Fibroblast of skin of back (primary cell): ENCODE data around the gene APPL2.

ENCODE experiments used
- DNase-seq: peaks from one replicate; pipeline ENCODE4 v3.0.0-alpha.2; 2013

The APPL2 gene

GRCh38 chr12:105221583-105222283 lies 14.2 kb downstream of the APPL2 start:
- no peak for DNase-seq

- no peak for DNase-seq
Observed at GRCh38 chr12:105220929-105221290, 15.1 kb downstream of the APPL2 start.

GRCh38 chr12:105220150-105220928 lies 15.6 kb downstream of the APPL2 start:
- no peak for DNase-seq

- no peak for DNase-seq
Observed at GRCh38 chr12:105219261-105220028, 16.5 kb downstream of the APPL2 start.

- DNase-seq: peak; percentile 54
Observed at GRCh38 chr12:105218434-105218833, 17.5 kb downstream of the APPL2 start.

GRCh38 chr12:105214670-105215375 lies 21.2 kb downstream of the APPL2 start:
- peak; percentile 73 for DNase-seq

- DNase-seq: peak; percentile 85
Observed at GRCh38 chr12:105214148-105214547, 21.8 kb downstream of the APPL2 start.

- peak; percentile 93 for DNase-seq
Observed at GRCh38 chr12:105212438-105212837, 23.5 kb downstream of the APPL2 start.

- DNase-seq: no peak
Observed at GRCh38 chr12:105209091-105209490, 26.9 kb downstream of the APPL2 start.

GRCh38 chr12:105206686-105207374 lies 29.1 kb downstream of the APPL2 start:
- no peak for DNase-seq

GRCh38 chr12:105205322-105206048 lies 30.5 kb downstream of the APPL2 start:
- DNase-seq: no peak

- DNase-seq: peak; percentile 60
Observed at GRCh38 chr12:105204916-105205315, 31.1 kb downstream of the APPL2 start.

- no peak for DNase-seq
Observed at GRCh38 chr12:105204127-105204526, 31.8 kb downstream of the APPL2 start.

GRCh38 chr12:105202202-105202601 lies 33.8 kb downstream of the APPL2 start:
- no peak for DNase-seq

- DNase-seq: no peak
Observed at GRCh38 chr12:105201299-105201698, 34.7 kb downstream of the APPL2 start.

- no peak for DNase-seq
Observed at GRCh38 chr12:105200385-105200784, 35.6 kb downstream of the APPL2 start.

- no peak for DNase-seq
Observed at GRCh38 chr12:105198961-105199360, 37.0 kb downstream of the APPL2 start.

GRCh38 chr12:105196090-105196489 lies 39.9 kb downstream of the APPL2 start:
- no peak for DNase-seq

GRCh38 chr12:105194947-105195346 lies 41.0 kb downstream of the APPL2 start:
- no peak for DNase-seq

GRCh38 chr12:105192624-105193225 lies 43.2 kb downstream of the APPL2 start:
- DNase-seq: no peak

GRCh38 chr12:105190530-105190929 lies 45.4 kb downstream of the APPL2 start:
- no peak for DNase-seq
